K562 (cell line): ENCODE measurements around the gene KCNK1. TPM values are rescaled to one million over a fixed set of nuclear protein-coding genes. Genes with fewer than 3 reads are reported as not detected.

Experiments
- ATAC-seq: fragments of 200-7000 bp; cut with Tn5 transposase; 3 replicates; pipeline ENCODE4 v1.9.1; 2020; ENCODE audit warnings: moderate library complexity
- BruUV-seq: library from RNA; stranded (reverse); fragments of 400-500 nt; replicated peaks from 2 replicates; lab custom pipeline; 2021; lab: Mats Ljungman, UMichigan
- CTCF ChIA-PET: fragments of 300-600 bp; formaldehyde crosslinking; extraction: SDS; loops from one replicate; lab custom pipeline; 2021; ENCODE audit warnings: low intra/inter-chr PET ratio; lab: Yijun Ruan, JAX
- POLR2A ChIA-PET: fragments of 300-600, 350-650 bp; sonication (Branson Sonifier 250); formaldehyde crosslinking; extraction: SDS; loops from one replicate; lab custom pipeline; 2021; ENCODE audit warnings: antibody characterized with exemption, inconsistent platforms; lab: Yijun Ruan, JAX
- DNase-seq, 4 experiments: peaks; one replicate each; pipeline versions ENCODE4 v3.0.0 to v3.0.0-alpha.2; 2011 to 2018; ENCODE audit warnings: low spot score in 3 of 4, mixed read lengths in 3 of 4; ENCODE audit errors: extremely low read depth in 1 of 4
- FAIRE-seq: peaks from 2 replicates; lab custom pipeline; 2011; peaks lifted over from hg19 to GRCh38; lab: Jason Lieb, UNC
- H2AFZ ChIP-seq: 2 replicates; pipeline ENCODE4 v1.6.0; 2011; ENCODE audit warnings: low read depth, low read length, control low read depth, inconsistent platforms
- H3K27ac ChIP-seq: fragments of 200-600 bp; 3 replicates; pipeline ENCODE4 v1.8.0; 2011; ENCODE audit warnings: low read depth, mild to moderate bottlenecking, control low read depth, inconsistent platforms, low read length, moderate library complexity, mixed read lengths; ENCODE audit errors: extremely low read depth
- H3K27me3 ChIP-seq, 2 experiments: fragments of 300-600 bp in 1 of 2; 2 replicates in 1 of 2; 3 replicates in 1 of 2; pipeline versions ENCODE4 v1.6.0 to v1.8.0; 2011; ENCODE audit warnings: inconsistent platforms in 2 of 2, low read length in 2 of 2, mild to moderate bottlenecking in 1 of 2, mixed read lengths in 1 of 2, moderate library complexity in 1 of 2; ENCODE audit not compliant: control insufficient read depth in 2 of 2, insufficient read depth in 2 of 2
- H3K36me3 ChIP-seq: fragments of 300-600 bp; 3 replicates; pipeline ENCODE4 v1.8.0; 2011; ENCODE audit warnings: mild to moderate bottlenecking, low read length, inconsistent platforms; ENCODE audit not compliant: control insufficient read depth, insufficient read depth
- H3K4me1 ChIP-seq, 2 experiments: fragments of 200-600 bp in 1 of 2; replicated peaks in 1 of 2; 2 replicates in 1 of 2; 3 replicates in 1 of 2; pipeline versions ENCODE4 v1.5.1 to v1.8.0; 2011; ENCODE audit warnings: inconsistent platforms in 2 of 2, low read length in 2 of 2, mild to moderate bottlenecking in 1 of 2, mixed read lengths in 1 of 2, moderate library complexity in 1 of 2; ENCODE audit not compliant: control insufficient read depth in 2 of 2, insufficient read depth in 2 of 2
- H3K4me2 ChIP-seq: 2 replicates; pipeline ENCODE4 v1.6.1; 2011; ENCODE audit warnings: low read length, control low read depth, inconsistent platforms, mixed read lengths; ENCODE audit not compliant: insufficient read depth
- H3K4me3 ChIP-seq: fragments of 200-600 bp; sonication (generic), shearing (Covaris generic); 2 replicates; pipeline ENCODE4 v1.5.1; 2016; ENCODE audit warnings: control low read depth, inconsistent platforms
- H3K79me2 ChIP-seq: fragments of 200-600 bp; 3 replicates; pipeline ENCODE4 v1.8.0; 2011; ENCODE audit warnings: low read length, inconsistent platforms; ENCODE audit not compliant: control insufficient read depth, insufficient read depth
- H3K9ac ChIP-seq, 2 experiments: 2 replicates each; pipeline versions ENCODE4 v1.6.0 to v1.6.1; 2011; ENCODE audit warnings: low read depth in 2 of 2, low read length in 2 of 2, control low read depth in 1 of 2, inconsistent platforms in 1 of 2, mild to moderate bottlenecking in 1 of 2, mixed read lengths in 1 of 2; ENCODE audit not compliant: insufficient read depth in 1 of 2
- H3K9me1 ChIP-seq: one replicate; pipeline ENCODE4 v1.6.0; 2011; ENCODE audit warnings: inconsistent platforms, mild to moderate bottlenecking, low read length, moderate library complexity; ENCODE audit not compliant: control insufficient read depth, insufficient read depth
- H3K9me3 ChIP-seq: replicated peaks from 2 replicates; pipeline ENCODE4 v1.5.1; 2011; ENCODE audit warnings: low read depth, low read length, inconsistent platforms; ENCODE audit not compliant: control insufficient read depth, insufficient read depth
- H4K20me1 ChIP-seq: replicated peaks from 2 replicates; pipeline ENCODE4 v1.6.1; 2011; ENCODE audit warnings: low read length, inconsistent platforms, mixed read lengths; ENCODE audit not compliant: control insufficient read depth, insufficient read depth
- JUNB ChIP-seq: fragments of 450-650 bp; formaldehyde crosslinking; conservative IDR thresholded peaks from 2 replicates; pipeline ENCODE4 v1.4.0; 2020; ENCODE audit warnings: mild to moderate bottlenecking
- PKNOX1 ChIP-seq: fragments of 450-650 bp; IDR thresholded peaks from 2 replicates; pipeline ENCODE4 v1.6.1; 2016
- RAD51 ChIP-seq: fragments of 450-650 bp; IDR thresholded peaks from 2 replicates; pipeline ENCODE4 v1.7.1; 2016; ENCODE audit warnings: low read depth, mild to moderate bottlenecking, borderline replicate concordance
- WGBS: fragments of 100-300 bp; shearing (Covaris generic); methylation state at CpG from one replicate; pipeline ENCODE4 v1.1.6; 2016; ENCODE audit warnings: low coverage, mixed read lengths; ENCODE audit not compliant: insufficient coverage; ENCODE audit errors: missing lambda C conversion rate; 5-methylcytosine and 5-hydroxymethylcytosine counted together
- in situ Hi-C: fragments of 300-500 bp; cut with MboI; formaldehyde crosslinking; loops from 4 replicates; pipeline ENCODE4 v1.15.0; 2018; ENCODE audit warnings: inconsistent platforms, mixed read lengths
- intact Hi-C: fragments of 100-400 bp; cut with micrococcal nuclease; formaldehyde crosslinking; loops from 2 replicates; pipeline ENCODE4 v1.14.2; 2022
- polyA plus RNA-seq, 8 experiments: library from polyadenylated mRNA; depleted of rRNA in 4 of 8; stranded (reverse) in 5 of 8; unstranded in 3 of 8; fragments of >200 nt; fragmentation: Nextera tagmentation in 2 of 8; fragmentation: Illumina TruSeq in 1 of 8; extraction: Ambion mirVana in 2 of 8; extraction: Trizol in 1 of 8; gene quantifications; 2 replicates each; pipeline versions ENCODE4 v1.2.1 to v1.2.3, GENCODE V29; 2011 to 2014; ENCODE audit warnings: inconsistent platforms in 1 of 8, missing spikeins in 1 of 8
- total RNA-seq, 7 experiments: library from RNA; depleted of rRNA in 6 of 7; stranded (reverse); fragments of >200 nt in 6 of 7; fragmentation: Illumina TruSeq in 2 of 7; extraction: Trizol in 2 of 7; gene quantifications; 2 replicates each; pipeline versions ENCODE4 v1.2.1 to v1.2.3, GENCODE V29; 2011 to 2021; ENCODE audit warnings: low replicate concordance in 1 of 7

KCNK1 gene
- total and polyA plus RNA-seq, 9 of the 15 experiments (the other 6 are each of a cell fraction or from before 2014, with no cell fraction given), result 3.1 to 22.7 (median 6.0) TPM

GRCh38 chr1:233651563-233652233 is 37.8 kb downstream of the KCNK1 start:
- Histone ChIP-seq H3K27me3 (no peaks in the 10 kb centered on the region), H3K9ac (peak overlapping the region in 1 of 2 experiments; percentile 72; a peak in 1 of 4 replicates)
- intact Hi-C loops, result no loop called here
- CTCF ChIA-PET, result no interaction called here
- FAIRE-seq, result no peak
- peak; percentile 11; the same call in 1 of the 3 replicates for ATAC-seq
- DNase-seq, result no peak
- TF ChIP-seq RAD51, result no peak
- TF ChIP-seq PKNOX1, result peak; percentile 91
- TF ChIP-seq JUNB (CRISPR knock-in tag), result no peak
- TF ChIP-seq, all 486 proteins: peak for 1
- in situ Hi-C loops, result no loop called here
- Histone ChIP-seq H3K27ac (no peak overlapping the region), H2AFZ (0 out of 2 replicates have a peak overlapping the region, but pooled peaks have one; percentile 22), H3K9me1 (no peaks in the 10 kb centered on the region), H3K4me3 (no peak overlapping the region), H3K36me3 (no peaks in the 10 kb centered on the region), H3K9me3 (no peaks in the 10 kb centered on the region), H3K4me2 (peak overlapping the region; percentile 14; the same call in 1 of the 2 replicates), H3K4me1 (peaks cover 19 to 42% of the 10 kb centered on the region in 2 experiments), H4K20me1 (no peaks in the 10 kb centered on the region), H3K79me2 (peaks cover 14% of the 10 kb centered on the region; the same call in 2 of the 3 replicates)
- POLR2A ChIA-PET, result interaction anchor here (0.7 to 3.3 kb wide), 5 partner anchors 9 to 41 kb away, joined by 3 to 22 read pairs (median 5); no protein-coding TSS in a partner anchor
- no TSS peak for BruUV-seq
- WGBS, result 36% methylated on average over 5 of the region's 5 CpGs
